Stomach (tissue), 4 donors: ENCODE results near the gene DENND2A.

Experiments used
- EP300 ChIP-seq: sonication (generic); formaldehyde crosslinking; IDR thresholded peaks from one replicate; pipeline ENCODE4 v1.6.1; 2017; ENCODE audit warnings: antibody characterized with exemption
- POLR2A ChIP-seq, 4 donors: fragments of 450-650 bp; IDR thresholded peaks; one replicate each; pipeline ENCODE4 v1.6.1; 2016; ENCODE audit warnings: antibody characterized with exemption in 4 of 4, control low read depth in 2 of 4, mild to moderate bottlenecking in 1 of 4, moderate library complexity in 1 of 4
- POLR2AphosphoS5 ChIP-seq, 3 donors: sonication (generic); formaldehyde crosslinking; IDR thresholded peaks; one replicate each; pipeline ENCODE4 v1.6.1; 2016; ENCODE audit warnings: antibody characterized with exemption in 3 of 3
- TF ChIP-seq, protein P1 (sequence below), 7 experiments: fragments of 450-650 bp in 4 of 7; fragments of 200-600 bp in 3 of 7; sonication (generic) in 3 of 7; IDR thresholded peaks; one replicate each; pipeline ENCODE4 v1.5.1; 2016 to 2019; ENCODE audit warnings: antibody characterized with exemption in 7 of 7, control low read depth in 2 of 7, mild to moderate bottlenecking in 1 of 7

DNA sequence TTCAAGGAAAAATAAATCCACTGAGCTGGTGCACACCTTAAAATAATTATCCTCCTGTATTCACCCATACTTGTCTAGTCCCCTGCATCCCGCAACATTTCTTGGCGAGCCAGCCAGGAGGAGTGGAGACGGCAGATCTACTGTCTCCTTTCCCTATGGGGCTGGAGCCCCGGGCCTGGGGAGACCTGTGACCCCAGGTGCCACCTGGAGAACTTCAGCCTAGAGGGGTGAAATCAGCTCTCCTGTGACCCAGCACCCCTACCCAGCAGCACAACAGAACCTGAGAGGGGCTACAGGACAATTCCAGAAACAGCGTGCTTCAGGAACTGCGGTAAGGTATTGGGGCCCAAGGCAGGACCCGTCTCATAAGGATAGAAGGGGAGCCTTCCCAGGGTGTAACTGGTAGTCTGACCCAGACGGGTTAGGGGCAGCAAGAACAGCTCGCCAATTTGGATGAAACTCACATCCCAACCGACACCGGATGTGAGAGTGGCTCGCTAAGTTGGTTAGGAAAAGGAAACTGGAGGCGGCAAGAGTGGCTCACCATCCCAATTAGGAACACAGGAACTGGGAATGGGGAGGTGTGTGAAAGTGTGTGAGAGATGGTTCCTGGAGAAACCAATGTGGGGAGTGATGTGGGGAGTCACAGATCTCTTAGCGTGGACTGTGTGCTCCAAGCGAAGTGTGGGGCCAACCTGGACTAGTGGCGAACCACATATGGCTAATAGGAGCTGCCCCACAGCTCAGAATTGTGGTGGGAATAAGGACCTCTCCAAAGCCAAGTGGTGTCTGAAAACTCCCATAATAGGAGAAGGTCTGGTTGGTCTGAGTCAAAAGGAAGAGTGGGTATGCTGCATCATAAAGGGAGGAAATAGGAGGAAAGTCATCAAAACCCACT, 15.1 kb upstream of the DENND2A start:
- TF ChIP-seq, protein P1, sequence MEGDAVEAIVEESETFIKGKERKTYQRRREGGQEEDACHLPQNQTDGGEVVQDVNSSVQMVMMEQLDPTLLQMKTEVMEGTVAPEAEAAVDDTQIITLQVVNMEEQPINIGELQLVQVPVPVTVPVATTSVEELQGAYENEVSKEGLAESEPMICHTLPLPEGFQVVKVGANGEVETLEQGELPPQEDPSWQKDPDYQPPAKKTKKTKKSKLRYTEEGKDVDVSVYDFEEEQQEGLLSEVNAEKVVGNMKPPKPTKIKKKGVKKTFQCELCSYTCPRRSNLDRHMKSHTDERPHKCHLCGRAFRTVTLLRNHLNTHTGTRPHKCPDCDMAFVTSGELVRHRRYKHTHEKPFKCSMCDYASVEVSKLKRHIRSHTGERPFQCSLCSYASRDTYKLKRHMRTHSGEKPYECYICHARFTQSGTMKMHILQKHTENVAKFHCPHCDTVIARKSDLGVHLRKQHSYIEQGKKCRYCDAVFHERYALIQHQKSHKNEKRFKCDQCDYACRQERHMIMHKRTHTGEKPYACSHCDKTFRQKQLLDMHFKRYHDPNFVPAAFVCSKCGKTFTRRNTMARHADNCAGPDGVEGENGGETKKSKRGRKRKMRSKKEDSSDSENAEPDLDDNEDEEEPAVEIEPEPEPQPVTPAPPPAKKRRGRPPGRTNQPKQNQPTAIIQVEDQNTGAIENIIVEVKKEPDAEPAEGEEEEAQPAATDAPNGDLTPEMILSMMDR (IDR thresholded peaks at IDR 0.05), result no peak
- TF ChIP-seq EP300, result no peak
- TF ChIP-seq POLR2A (IDR thresholded peaks at IDR 0.05), result no peak
- TF ChIP-seq POLR2AphosphoS5 (IDR thresholded peaks at IDR 0.05), result no peak
